GM12891 (cell line): Measurements from ENCODE around the gene SRGN.

Experiments used
- PAX5 ChIP-seq: IDR thresholded peaks from 2 replicates; pipeline ENCODE4 v1.6.1; 2011; ENCODE audit warnings: low read length, moderate library complexity, mild to moderate bottlenecking; ENCODE audit not compliant: insufficient read depth, severe bottlenecking
- POLR2A ChIP-seq: IDR thresholded peaks from 2 replicates; pipeline ENCODE4 v1.6.1; 2011; ENCODE audit warnings: low read depth, low read length, control low read depth
- POLR2AphosphoS5 ChIP-seq: IDR thresholded peaks from 2 replicates; pipeline ENCODE4 v1.6.1; 2011; ENCODE audit warnings: low read depth, low read length, control low read depth

- TF ChIP-seq POLR2A = no peak
- no peak for TF ChIP-seq POLR2AphosphoS5
- no peak for TF ChIP-seq PAX5
Observed at GRCh38 chr10:69088471-69088769, 517 bp downstream of the SRGN start.
